Fibroblast of lung (primary cell): ENCODE results near the gene BEND2. TPM values are rescaled to one million over a fixed set of nuclear protein-coding genes. Genes with fewer than 3 reads are reported as not detected.
"Not testable (repeated sequence)": the region's sequence is repeated elsewhere in the genome, so short reads cannot be mapped to it uniquely, and the experiment has no call there.

ENCODE experiments used
- DNase-seq, 2 donors: peaks; one replicate each; pipeline versions ENCODE4 v3.0.0 to v3.0.0-alpha.2; 2010; ENCODE audit warnings: low read depth in 2 of 2
- H2AFZ ChIP-seq: 2 replicates; pipeline ENCODE4 v1.5.1; 2012; ENCODE audit warnings: low read length, control low read depth, inconsistent platforms
- H3K27ac ChIP-seq: 2 replicates; pipeline ENCODE4 v1.5.1; 2011; ENCODE audit warnings: low read length, control low read depth; ENCODE audit not compliant: insufficient read depth
- H3K27me3 ChIP-seq: 2 replicates; pipeline ENCODE4 v1.5.1; 2011; ENCODE audit warnings: mild to moderate bottlenecking, low read length; ENCODE audit not compliant: control insufficient read depth, insufficient read depth
- H3K36me3 ChIP-seq: 2 replicates; pipeline ENCODE4 v1.5.1; 2011; ENCODE audit warnings: low read length; ENCODE audit not compliant: control insufficient read depth, insufficient read depth
- H3K4me1 ChIP-seq: 2 replicates; pipeline ENCODE4 v1.5.1; 2011; ENCODE audit warnings: low read length; ENCODE audit not compliant: control insufficient read depth, insufficient read depth; ENCODE audit errors: extremely low read depth
- H3K4me2 ChIP-seq: 2 replicates; pipeline ENCODE4 v1.5.1; 2011; ENCODE audit warnings: low read length, control low read depth; ENCODE audit not compliant: insufficient read depth; ENCODE audit errors: extremely low read depth
- H3K4me3 ChIP-seq, 4 experiments: fragments of 200-600 bp in 1 of 4; sonication (generic) in 1 of 4; replicated peaks in 1 of 4; 2 replicates each; pipeline ENCODE4 v1.5.1; 2011 to 2016; ENCODE audit warnings: low read length in 4 of 4, low read depth in 3 of 4, mild to moderate bottlenecking in 3 of 4, control low read depth in 2 of 4, inconsistent platforms in 1 of 4, mixed read lengths in 1 of 4; ENCODE audit not compliant: insufficient read depth in 1 of 4; ENCODE audit errors: control extremely low read depth in 1 of 4
- H3K79me2 ChIP-seq: 2 replicates; pipeline ENCODE4 v1.5.1; 2012; ENCODE audit warnings: mild to moderate bottlenecking, low read length, inconsistent platforms; ENCODE audit not compliant: control insufficient read depth, insufficient read depth
- H3K9ac ChIP-seq: 2 replicates; pipeline ENCODE4 v1.5.1; 2011; ENCODE audit warnings: mild to moderate bottlenecking, low read length, control low read depth; ENCODE audit not compliant: insufficient read depth
- H3K9me3 ChIP-seq: 2 replicates; pipeline ENCODE4 v1.5.1; 2012; ENCODE audit warnings: low read depth, low read length; ENCODE audit not compliant: control insufficient read depth, insufficient read depth
- H4K20me1 ChIP-seq: 2 replicates; pipeline ENCODE4 v1.5.1; 2011; ENCODE audit warnings: low read length; ENCODE audit not compliant: control insufficient read depth, insufficient read depth; ENCODE audit errors: extremely low read depth
- CTCF ChIP-seq, 2 donors: IDR thresholded peaks in 1 of 2; conservative IDR thresholded peaks in 1 of 2; 1 replicate in 1 of 2; 2 replicates in 1 of 2; pipeline ENCODE4 v1.5.1; 2011 to 2012; ENCODE audit warnings: low read length in 2 of 2, control low read depth in 1 of 2, inconsistent platforms in 1 of 2, low read depth in 1 of 2, mild to moderate bottlenecking in 1 of 2
- EZH2 ChIP-seq: IDR thresholded peaks from 2 replicates; pipeline ENCODE4 v1.5.1; 2012; ENCODE audit warnings: low read length, control low read depth, mild to moderate bottlenecking; ENCODE audit errors: missing control alignments
- polyA minus RNA-seq: library from RNA; depleted of rRNA, polyadenylated mRNA; stranded (reverse); fragments of >200 nt; gene quantifications from 2 replicates; pipeline ENCODE4 v1.2.3, GENCODE V29; 2011; ENCODE audit warnings: low replicate concordance
- polyA plus RNA-seq, 2 donors: library from polyadenylated mRNA; depleted of rRNA in 1 of 2; stranded (reverse) in 1 of 2; unstranded in 1 of 2; fragments of >200 nt; gene quantifications; 2 replicates each; pipeline ENCODE4 v1.2.1, GENCODE V29; 2011 to 2012; ENCODE audit warnings: missing spikeins in 1 of 2
- total RNA-seq: library from RNA; depleted of rRNA; stranded (reverse); fragments of >200 nt; gene quantifications from 2 replicates; pipeline ENCODE4 v1.2.1, GENCODE V29; 2014

BEND2 gene
- total RNA-seq (not detected in 2 replicates), polyA plus RNA-seq (not detected in 2 replicates), polyA minus RNA-seq (not detected in 2 replicates)
- not detected in 2 replicates for polyA plus RNA-seq (2012)

GRCh38 chrX:18220786-18221185 is at the start of gene BEND2:
TSS of gene BEND2 (minus strand) at chrX:18220886. CDS start at chrX:18220750, 136 bp downstream.
- TF ChIP-seq EZH2 (no peak), CTCF (conservative IDR thresholded peaks at IDR 0.05 in 1 of 2, IDR thresholded peaks at IDR 0.05 in 1 of 2; ENCODE audit: low read depth in 1 of 2, low read length in 2 of 2) (no peak)
- Histone ChIP-seq H3K79me2 (no peaks in the 10 kb centered on the region), H3K27ac (no peak within 1 kb of the TSS), H3K36me3 (no peaks in the 10 kb centered on the region), H3K4me3 (no peak within 1 kb of the TSS), H2AFZ (no peak within 1 kb of the TSS), H4K20me1 (no peaks in the 10 kb centered on the region), H3K4me1 (no peaks in the 10 kb centered on the region), H3K9ac (no peak within 1 kb of the TSS), H3K4me2 (no peak within 1 kb of the TSS), H3K27me3 (no peaks in the 10 kb centered on the region), H3K9me3 (no peaks in the 10 kb centered on the region)
- DNase-seq: no peak

- no peaks in the 10 kb centered on the region for H3K9me3 ChIP-seq
Measured at GRCh38 chrX:18255059-18255458, 34.4 kb upstream of the BEND2 start.

GRCh38 chrX:18252644-18253359 is 32.1 kb upstream of the BEND2 start:
- Histone ChIP-seq H3K4me1 (no peaks in the 10 kb centered on the region), H4K20me1 (no peaks in the 10 kb centered on the region), H3K9ac (no peak overlapping the region), H3K27me3 (no peaks in the 10 kb centered on the region), H2AFZ (no peak overlapping the region), H3K9me3 (no peaks in the 10 kb centered on the region), H3K27ac (no peak overlapping the region), H3K36me3 (no peaks in the 10 kb centered on the region), H3K4me3 (no peak overlapping the region), H3K79me2 (no peaks in the 10 kb centered on the region), H3K4me2 (no peak overlapping the region)
- TF ChIP-seq CTCF (conservative IDR thresholded peaks at IDR 0.05 in 1 of 2, IDR thresholded peaks at IDR 0.05 in 1 of 2; ENCODE audit: low read depth in 1 of 2, low read length in 2 of 2) (no peak), EZH2 (no peak)
- peak in 1 of 2 donors; percentile 29 for DNase-seq

More at GRCh38 chrX:18255059-18255458, 34.4 kb upstream of the BEND2 start:
- DNase-seq: no peak
- H3K36me3 ChIP-seq: no peaks in the 10 kb centered on the region
- no peak overlapping the region for H3K4me3 ChIP-seq
- no peak overlapping the region for H3K27ac ChIP-seq
- H2AFZ ChIP-seq: no peak overlapping the region
- no peaks in the 10 kb centered on the region for H3K79me2 ChIP-seq
- no peak overlapping the region for H3K9ac ChIP-seq
- no peak overlapping the region for H3K4me2 ChIP-seq
- no peak for TF ChIP-seq EZH2
- TF ChIP-seq CTCF (conservative IDR thresholded peaks at IDR 0.05 in 1 of 2, IDR thresholded peaks at IDR 0.05 in 1 of 2; ENCODE audit: low read depth in 1 of 2, low read length in 2 of 2): no peak
- H3K4me1 ChIP-seq: no peaks in the 10 kb centered on the region
- H3K27me3 ChIP-seq: no peaks in the 10 kb centered on the region
- no peaks in the 10 kb centered on the region for H4K20me1 ChIP-seq

GRCh38 chrX:18229646-18230045 is 9.0 kb upstream of the BEND2 start:
- H3K9ac ChIP-seq, H3K79me2 ChIP-seq, H2AFZ ChIP-seq, H3K27me3 ChIP-seq, H3K9me3 ChIP-seq, H3K4me1 ChIP-seq, H3K4me2 ChIP-seq, H3K27ac ChIP-seq, H3K4me3 ChIP-seq, H3K36me3 ChIP-seq, H4K20me1 ChIP-seq, DNase-seq: not testable (repeated sequence)
